ENCODE measurements around the gene CNFN. TPM values are rescaled to one million over a fixed set of nuclear protein-coding genes. Genes with fewer than 3 reads are reported as not detected.

CNFN gene
- total RNA-seq, 1 donor from 2014 or later: 2.9 TPM

GRCh38 chr19:42433503-42434260 lies 43.6 kb upstream of the CNFN start:
- peak; percentile 91 for TF ChIP-seq CTCF (IDR thresholded peaks at IDR 0.05)
- no peak for TF ChIP-seq EZH2phosphoT487 (IDR thresholded peaks at IDR 0.05)
- no peak for TF ChIP-seq EZH2 (IDR thresholded peaks at IDR 0.05)
- Histone ChIP-seq H3K79me2 (ENCODE audit: low read depth) (no peaks in the 10 kb centered on the region), H3K27ac (no peak overlapping the region), H3K36me3 (no peaks in the 10 kb centered on the region), H3F3A (ENCODE audit: low read depth) (peaks cover 15% of the 10 kb centered on the region), H4K20me1 (ENCODE audit: low read depth) (peaks cover 10% of the 10 kb centered on the region), H3K4me3 (no peak overlapping the region), H3K4me2 (peak overlapping the region; percentile 19), H3K27me3 (no peaks in the 10 kb centered on the region), H3K4me1 (peaks cover 8% of the 10 kb centered on the region), H3K9me3 (ENCODE audit: low read depth) (no peaks in the 10 kb centered on the region), H3K9ac (no peak overlapping the region), H2AFZ (replicated peaks) (no peak overlapping the region)
- H3K27me3 Mint-ChIP-seq (ENCODE audit: insufficient read depth, low read depth): peaks cover 2% of the 10 kb centered on the region
- no peaks in the 10 kb centered on the region for H3K36me3 Mint-ChIP-seq
- peak; percentile 88 for DNase-seq (ENCODE audit: low spot score)
- H3K27ac Mint-ChIP-seq: peak overlapping the region; percentile 61
- peaks cover 8% of the 10 kb centered on the region for H3K4me1 Mint-ChIP-seq
- H3K4me3 Mint-ChIP-seq: no peak overlapping the region
- no peaks in the 10 kb centered on the region for H3K9me3 Mint-ChIP-seq

GRCh38 chr19:42431486-42431885 lies 41.4 kb upstream of the CNFN start:
- H3K4me2 ChIP-seq: no peak overlapping the region
- H3K9me3 Mint-ChIP-seq: no peaks in the 10 kb centered on the region
- no peaks in the 10 kb centered on the region for H3K9me3 ChIP-seq (ENCODE audit: low read depth)
- no peaks in the 10 kb centered on the region for H3K36me3 ChIP-seq
- H3F3A ChIP-seq (ENCODE audit: low read depth): peaks cover 24% of the 10 kb centered on the region
- H3K4me3 ChIP-seq: no peak overlapping the region
- no peak overlapping the region for H3K27ac Mint-ChIP-seq
- H3K79me2 ChIP-seq (ENCODE audit: low read depth): no peaks in the 10 kb centered on the region
- H3K36me3 Mint-ChIP-seq: no peaks in the 10 kb centered on the region
- no peak overlapping the region for H3K9ac ChIP-seq
- TF ChIP-seq EZH2 (IDR thresholded peaks at IDR 0.05) (no peak), CTCF (IDR thresholded peaks at IDR 0.05) (no peak), EZH2phosphoT487 (IDR thresholded peaks at IDR 0.05) (no peak)
- no peak overlapping the region for H3K27ac ChIP-seq
- no peak overlapping the region for H2AFZ ChIP-seq (replicated peaks)
- H3K4me1 Mint-ChIP-seq: peaks cover 11% of the 10 kb centered on the region
- H3K27me3 Mint-ChIP-seq (ENCODE audit: insufficient read depth, low read depth): peaks cover 2% of the 10 kb centered on the region
- no peak for DNase-seq (ENCODE audit: low spot score)
- peaks cover 1% of the 10 kb centered on the region for H3K27me3 ChIP-seq
- H4K20me1 ChIP-seq (ENCODE audit: low read depth): peaks cover 13% of the 10 kb centered on the region
- H3K4me1 ChIP-seq: peaks cover 25% of the 10 kb centered on the region
- no peak overlapping the region for H3K4me3 Mint-ChIP-seq

- peaks cover 38% of the 10 kb centered on the region for H3F3A ChIP-seq (ENCODE audit: low read depth)
- H3K9ac ChIP-seq: no peak overlapping the region
- H3K4me3 Mint-ChIP-seq: no peak overlapping the region
- no peaks in the 10 kb centered on the region for H3K79me2 ChIP-seq (ENCODE audit: low read depth)
- peaks cover 24% of the 10 kb centered on the region for H3K27me3 ChIP-seq
- H3K4me1 ChIP-seq: peaks cover 26% of the 10 kb centered on the region
- no peaks in the 10 kb centered on the region for H3K9me3 ChIP-seq (ENCODE audit: low read depth)
- peaks cover 8% of the 10 kb centered on the region for H3K27me3 Mint-ChIP-seq (ENCODE audit: insufficient read depth, low read depth)
- H3K4me2 ChIP-seq: peak overlapping the region; percentile 69
- H3K9me3 Mint-ChIP-seq: no peaks in the 10 kb centered on the region
- peaks cover 13% of the 10 kb centered on the region for H3K4me1 Mint-ChIP-seq
- no peak overlapping the region for H2AFZ ChIP-seq (replicated peaks)
- H3K4me3 ChIP-seq: peak overlapping the region; percentile 10
- no peak overlapping the region for H3K27ac Mint-ChIP-seq
- TF ChIP-seq EZH2 (IDR thresholded peaks at IDR 0.05): no peak
- peak overlapping the region; percentile 26 for H3K27ac ChIP-seq
- no peaks in the 10 kb centered on the region for H3K36me3 ChIP-seq
- DNase-seq (ENCODE audit: low spot score): peak; percentile 64
- H4K20me1 ChIP-seq (ENCODE audit: low read depth): peaks cover 13% of the 10 kb centered on the region
- no peaks in the 10 kb centered on the region for H3K36me3 Mint-ChIP-seq
Observed at GRCh38 chr19:42428676-42429075, 38.6 kb upstream of the CNFN start.

- Histone ChIP-seq H3K27me3 (peaks cover 38% of the 10 kb centered on the region), H3K27ac (no peak within 1 kb of the TSS), H3K79me2 (ENCODE audit: low read depth) (no peaks in the 10 kb centered on the region), H3K4me3 (no peak within 1 kb of the TSS), H3K4me1 (peaks cover 30% of the 10 kb centered on the region), H3K9ac (no peak within 1 kb of the TSS), H2AFZ (replicated peaks) (no peak within 1 kb of the TSS), H3K4me2 (peak within 1 kb of the TSS; percentile 69), H3K9me3 (ENCODE audit: low read depth) (no peaks in the 10 kb centered on the region), H4K20me1 (ENCODE audit: low read depth) (peaks cover 20% of the 10 kb centered on the region), H3F3A (ENCODE audit: low read depth) (peaks cover 41% of the 10 kb centered on the region), H3K36me3 (no peaks in the 10 kb centered on the region)
- Mint-ChIP-seq H3K4me1 (peaks cover 17% of the 10 kb centered on the region), H3K36me3 (no peaks in the 10 kb centered on the region), H3K27me3 (ENCODE audit: insufficient read depth, low read depth) (peaks cover 8% of the 10 kb centered on the region), H3K9me3 (no peaks in the 10 kb centered on the region), H3K27ac (no peak within 1 kb of the TSS), H3K4me3 (no peak within 1 kb of the TSS)
- no peak for DNase-seq (ENCODE audit: low spot score)
- TF ChIP-seq CTCF (IDR thresholded peaks at IDR 0.05) (no peak), EZH2phosphoT487 (IDR thresholded peaks at IDR 0.05) (no peak), EZH2 (IDR thresholded peaks at IDR 0.05) (no peak)
Observed at GRCh38 chr19:42427313-42427712, 37.2 kb upstream of the CNFN start, which contains the start of gene LIPE. TSS of gene LIPE (minus strand) at chr19:42427388. CDS start at chr19:42427149, 239 bp downstream.
